ENCODE data around the gene OAS1. TPM values are rescaled to one million over a fixed set of nuclear protein-coding genes. Genes with fewer than 3 reads are reported as not detected.

The OAS1 gene
- total RNA-seq, 1 donor from 2014 or later: not detected

GRCh38 chr12:112967306-112967705 is 60.5 kb downstream of the OAS1 start:
- Mint-ChIP-seq H3K27ac (ENCODE audit: unreplicated experiment) (no peak overlapping the region), H3K4me3 (no peak overlapping the region), H3K36me3 (ENCODE audit: low read depth) (no peaks in the 10 kb centered on the region), H3K9me3 (no peaks in the 10 kb centered on the region), H3K27me3 (ENCODE audit: low read depth) (peaks cover 4% of the 10 kb centered on the region), H3K4me1 (no peaks in the 10 kb centered on the region)
- DNase-seq (ENCODE audit: low read depth, low spot score): no peak
- no peak for TF ChIP-seq CTCF (conservative IDR thresholded peaks at IDR 0.05)

- Mint-ChIP-seq H3K4me3 (no peak overlapping the region), H3K36me3 (ENCODE audit: low read depth) (no peaks in the 10 kb centered on the region), H3K27me3 (ENCODE audit: low read depth) (peaks cover under 1% of the 10 kb centered on the region), H3K4me1 (no peaks in the 10 kb centered on the region), H3K27ac (ENCODE audit: unreplicated experiment) (no peak overlapping the region), H3K9me3 (no peaks in the 10 kb centered on the region)
- no peak for DNase-seq (ENCODE audit: low read depth, low spot score)
- no peak for TF ChIP-seq CTCF (conservative IDR thresholded peaks at IDR 0.05)
These were observed 61.1 kb downstream of the OAS1 start for GRCh38 chr12:112967858-112968257.

Other genes starting within 250 kb of the OAS1 start
- not detected in 2 replicates for gene RPH3A, start 115.2 kb upstream of the OAS1 start, total RNA-seq
- 0.48 and 0.54 TPM in 2 replicates for gene OAS3, start 31.5 kb downstream of the OAS1 start, total RNA-seq
- not detected in 2 replicates for gene OAS2, start 71.6 kb downstream of the OAS1 start, total RNA-seq
- 8.1 and 8.4 TPM in 2 replicates for gene DTX1, start 149.8 kb downstream of the OAS1 start, total RNA-seq
- gene RASAL1, start 228.8 kb downstream of the OAS1 start, total RNA-seq: not detected in 2 replicates
- not detected in 2 replicates for gene CFAP73, start 242.8 kb downstream of the OAS1 start, total RNA-seq